ENCODE measurements around the gene LONP1.

DNA sequence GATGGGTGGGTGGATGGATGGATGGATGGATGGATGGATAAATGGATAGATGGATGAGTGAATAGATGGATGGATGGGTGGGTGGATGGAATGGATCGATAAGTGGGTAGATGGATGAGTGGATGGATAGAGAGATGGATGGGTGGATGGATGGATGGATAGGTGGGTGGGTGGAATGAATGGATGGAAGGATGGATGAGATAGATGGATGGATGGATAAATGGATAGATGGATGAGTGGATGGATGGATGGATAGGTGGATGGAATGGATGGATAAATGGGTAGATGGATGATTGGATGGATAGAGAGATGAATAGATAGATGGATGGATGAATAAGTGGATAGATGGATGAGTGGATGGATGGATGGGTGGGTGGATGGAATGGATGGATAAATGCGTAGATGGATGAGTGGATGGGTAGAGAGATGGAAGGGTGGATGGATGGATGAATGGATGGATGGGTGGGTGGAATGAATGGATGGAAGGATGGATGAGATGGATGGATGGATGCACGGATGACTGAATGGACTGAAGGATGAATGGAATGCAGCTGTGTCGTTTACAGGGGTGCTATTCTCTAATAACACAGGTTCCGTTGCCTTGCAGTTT is 42.8 kb upstream of the LONP1 start:
- no peak for TF ChIP-seq POLR2A (IDR thresholded peaks at IDR 0.05; ENCODE audit: extremely low read depth, insufficient read length)
- TF ChIP-seq, protein P1, sequence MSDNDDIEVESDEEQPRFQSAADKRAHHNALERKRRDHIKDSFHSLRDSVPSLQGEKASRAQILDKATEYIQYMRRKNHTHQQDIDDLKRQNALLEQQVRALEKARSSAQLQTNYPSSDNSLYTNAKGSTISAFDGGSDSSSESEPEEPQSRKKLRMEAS (IDR thresholded peaks at IDR 0.05; ENCODE audit: low read depth, low read length) = no peak
- TF ChIP-seq, protein P2, sequence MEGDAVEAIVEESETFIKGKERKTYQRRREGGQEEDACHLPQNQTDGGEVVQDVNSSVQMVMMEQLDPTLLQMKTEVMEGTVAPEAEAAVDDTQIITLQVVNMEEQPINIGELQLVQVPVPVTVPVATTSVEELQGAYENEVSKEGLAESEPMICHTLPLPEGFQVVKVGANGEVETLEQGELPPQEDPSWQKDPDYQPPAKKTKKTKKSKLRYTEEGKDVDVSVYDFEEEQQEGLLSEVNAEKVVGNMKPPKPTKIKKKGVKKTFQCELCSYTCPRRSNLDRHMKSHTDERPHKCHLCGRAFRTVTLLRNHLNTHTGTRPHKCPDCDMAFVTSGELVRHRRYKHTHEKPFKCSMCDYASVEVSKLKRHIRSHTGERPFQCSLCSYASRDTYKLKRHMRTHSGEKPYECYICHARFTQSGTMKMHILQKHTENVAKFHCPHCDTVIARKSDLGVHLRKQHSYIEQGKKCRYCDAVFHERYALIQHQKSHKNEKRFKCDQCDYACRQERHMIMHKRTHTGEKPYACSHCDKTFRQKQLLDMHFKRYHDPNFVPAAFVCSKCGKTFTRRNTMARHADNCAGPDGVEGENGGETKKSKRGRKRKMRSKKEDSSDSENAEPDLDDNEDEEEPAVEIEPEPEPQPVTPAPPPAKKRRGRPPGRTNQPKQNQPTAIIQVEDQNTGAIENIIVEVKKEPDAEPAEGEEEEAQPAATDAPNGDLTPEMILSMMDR (IDR thresholded peaks at IDR 0.05; ENCODE audit: low read depth, low read length) = no peak

All from NB4 (cell line).